NOMO-1 treated with dmso at 0.1 percent for 144 hours (cell line): ENCODE measurements around the gene NCKAP1.
"Not testable (repeated sequence)": the region's sequence is repeated elsewhere in the genome, so short reads cannot be mapped to it uniquely, and the experiment has no call there.

Experiments used
- DNase-seq: peaks from one replicate; lab custom pipeline; 2025; ENCODE audit not compliant: unreplicated experiment; lab: John Stamatoyannopoulos, UW

NCKAP1 gene

DNA sequence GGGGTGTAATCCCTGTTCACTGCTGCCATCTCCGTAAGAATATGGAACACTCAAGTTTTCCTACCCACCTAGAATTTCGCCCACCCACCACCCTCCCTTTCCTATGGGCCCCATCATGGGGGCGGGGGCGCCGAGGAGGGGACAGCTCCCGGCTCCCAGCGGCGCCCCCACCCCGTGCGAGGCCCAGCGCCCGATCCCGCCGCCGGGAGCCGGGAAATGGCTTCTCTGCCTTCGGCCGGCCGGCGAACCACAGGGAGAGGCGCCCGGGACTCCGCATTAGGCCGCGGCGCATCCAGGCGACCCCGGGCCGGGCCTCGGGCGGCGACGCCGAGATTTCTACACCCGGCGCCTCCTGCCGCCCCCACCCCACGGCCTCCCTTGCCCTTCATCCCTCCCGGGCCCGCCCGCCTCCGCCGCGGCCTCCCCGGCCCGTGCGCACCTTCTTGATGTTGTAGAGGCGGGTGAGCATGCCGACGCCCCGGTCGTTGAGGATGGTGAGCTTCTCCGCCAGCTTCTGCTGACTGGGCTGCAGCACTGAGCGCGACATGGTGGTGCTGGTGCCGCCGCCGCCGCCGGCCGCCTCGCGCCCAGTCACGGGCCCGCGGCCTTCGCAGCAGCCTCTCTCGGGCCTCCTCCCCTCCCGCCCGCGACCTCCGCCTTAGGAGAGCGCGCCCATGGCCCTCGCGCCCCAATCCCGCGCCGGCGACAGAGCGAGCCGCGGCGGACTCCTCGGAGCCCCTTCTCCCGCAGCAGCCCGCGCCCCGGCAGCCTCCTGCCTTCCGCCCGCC lies 510 bp downstream of the NCKAP1 start:
- DNase-seq = no peak

- no peak for DNase-seq
Observed at GRCh38 chr2:183037074-183037552, 1.1 kb downstream of the NCKAP1 start.

- peak; percentile 17 for DNase-seq
Observed at GRCh38 chr2:183035954-183036669, 2.1 kb downstream of the NCKAP1 start.

DNA sequence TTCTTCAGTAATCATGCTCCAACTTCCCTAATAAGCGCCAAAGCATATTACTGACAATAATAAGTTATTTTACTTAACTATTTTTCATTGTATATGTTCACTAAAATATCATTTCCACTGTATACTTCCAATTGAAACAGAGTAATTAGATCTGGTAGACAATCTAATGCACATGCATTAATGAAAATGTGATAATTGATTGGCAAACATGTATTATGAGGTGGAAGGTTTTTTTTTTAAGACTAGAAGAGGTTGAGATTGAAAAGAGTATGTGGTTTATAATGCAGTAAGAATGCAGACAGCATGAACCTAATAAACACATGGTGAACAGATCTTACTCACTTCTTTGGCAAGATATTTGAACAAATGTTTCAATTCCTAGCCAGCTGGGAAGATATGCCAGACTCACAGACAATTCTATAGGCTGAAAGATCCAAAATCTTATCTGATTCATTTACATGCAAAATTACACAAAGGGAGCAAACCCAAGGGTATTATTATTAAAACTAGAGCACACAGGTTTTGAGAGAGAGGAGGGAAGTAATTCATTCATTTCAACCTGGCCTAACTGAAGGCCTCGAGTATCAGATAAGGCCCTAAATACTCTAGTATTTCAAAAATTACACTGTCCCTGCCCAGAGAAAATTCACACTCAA lies 2.8 kb downstream of the NCKAP1 start:
- no peak for DNase-seq

GRCh38 chr2:183034806-183035205 lies 3.5 kb downstream of the NCKAP1 start:
- DNase-seq = no peak

DNA sequence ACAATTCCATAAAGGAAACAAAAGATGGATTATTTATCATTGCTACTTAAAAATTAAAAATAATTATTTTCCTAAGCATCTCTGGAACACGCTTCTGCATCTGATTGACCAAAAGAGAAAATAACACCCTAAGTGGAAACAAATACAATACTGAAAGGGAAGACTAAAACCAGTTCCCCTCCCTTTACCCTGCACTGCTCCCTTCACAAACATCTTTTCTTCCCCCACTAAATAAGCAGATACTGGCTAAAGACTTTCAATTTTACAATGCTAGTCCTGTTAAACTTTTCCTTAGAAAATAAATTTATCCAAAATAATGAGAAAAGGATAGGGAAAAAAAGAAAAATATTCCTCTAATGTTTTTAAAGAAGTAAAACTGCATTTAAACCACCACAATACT lies 4.3 kb downstream of the NCKAP1 start:
- no peak for DNase-seq

DNA sequence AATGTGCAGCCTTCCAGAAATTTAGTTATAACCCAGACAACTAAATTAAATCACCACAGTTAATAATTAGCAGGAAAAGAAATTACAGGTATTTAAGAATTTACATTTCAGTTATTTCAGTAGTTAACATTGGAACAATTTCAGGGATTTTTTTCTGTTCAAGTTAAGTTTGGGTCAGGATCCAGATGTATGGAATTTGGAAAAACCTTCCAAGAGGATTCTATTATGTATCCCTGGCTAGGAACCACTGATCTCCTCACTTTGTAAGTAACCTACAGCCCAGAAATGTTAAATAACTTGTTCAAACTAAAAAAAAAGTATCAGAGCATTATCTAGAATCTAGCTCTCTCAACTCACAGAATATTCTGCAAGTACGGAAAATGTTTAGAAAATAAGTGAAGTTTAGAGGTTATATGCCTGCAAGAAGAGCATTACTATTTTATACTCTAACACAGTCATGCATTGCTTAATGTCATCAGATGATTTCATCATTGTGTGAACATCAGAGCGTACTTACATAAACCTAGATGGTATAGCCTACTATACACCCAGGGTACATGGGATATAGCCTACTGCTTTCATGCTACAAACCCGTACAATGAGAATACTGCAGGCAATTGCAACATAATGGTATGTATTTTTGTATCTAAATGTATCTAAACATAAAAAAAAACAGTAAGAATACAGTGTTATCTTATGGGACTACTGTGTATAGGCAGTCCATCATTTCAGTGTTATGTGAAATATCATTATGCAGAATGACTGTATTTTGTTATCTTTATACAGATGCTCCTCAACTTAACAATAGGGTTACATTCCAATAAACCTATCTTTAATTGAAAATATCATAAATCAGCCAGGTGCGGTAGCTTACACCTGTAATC lies 6.1 kb downstream of the NCKAP1 start:
- DNase-seq = no peak

DNA sequence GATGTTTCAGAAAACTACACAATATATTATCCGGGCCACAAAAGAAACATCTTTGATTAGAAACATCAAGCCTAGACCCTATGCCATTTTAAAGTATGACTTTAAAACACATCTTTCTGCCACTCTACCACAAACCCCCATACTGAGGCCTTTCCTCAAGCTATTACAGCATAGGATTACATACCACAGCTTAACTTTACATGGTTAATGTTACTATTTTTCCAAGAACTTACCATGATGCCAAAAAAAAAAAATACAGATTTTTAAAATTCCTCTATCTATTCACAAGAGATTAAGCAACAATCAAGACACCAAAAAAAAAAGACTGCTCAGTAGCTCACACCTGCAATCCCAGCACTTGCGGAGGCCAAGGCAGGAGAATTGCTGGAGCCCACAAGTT lies 9.0 kb downstream of the NCKAP1 start:
- DNase-seq = no peak

DNA sequence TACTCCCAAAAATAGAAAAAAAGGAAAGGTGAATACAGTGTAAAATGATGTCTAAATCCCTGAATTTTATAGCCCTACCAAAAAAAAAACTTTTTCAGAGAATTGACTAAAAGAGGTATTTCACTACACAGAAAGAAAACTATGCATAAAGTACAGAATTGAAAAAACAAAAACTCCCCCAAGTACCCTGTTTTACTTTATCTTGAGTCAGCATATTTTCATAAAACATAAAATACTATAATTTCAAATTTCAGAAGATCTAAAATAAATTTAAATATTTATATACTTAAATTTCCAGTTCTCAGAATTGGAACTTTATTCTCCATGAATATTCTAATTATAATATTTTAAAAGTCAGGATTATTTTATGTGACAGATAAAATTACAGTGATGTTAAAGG lies 10.1 kb downstream of the NCKAP1 start:
- no peak for DNase-seq

DNA sequence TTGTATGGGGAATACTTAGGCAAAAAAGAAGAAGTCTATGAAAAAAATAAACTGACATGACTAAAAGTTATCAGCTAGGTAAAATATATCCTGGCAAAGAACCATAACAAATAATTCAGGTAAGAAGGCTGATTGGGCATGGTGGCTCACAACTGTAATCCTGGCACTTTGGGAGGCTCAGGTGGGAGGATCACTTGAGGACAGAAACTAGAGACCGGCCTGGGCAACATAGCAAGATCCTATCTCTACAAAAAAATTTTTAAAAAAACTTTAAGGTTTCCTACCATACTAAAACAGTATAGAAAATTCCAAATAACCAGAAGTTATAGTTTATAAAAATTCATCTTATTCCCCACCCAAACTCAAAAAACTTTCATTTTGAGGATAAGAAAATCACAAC lies 10.8 kb downstream of the NCKAP1 start:
- DNase-seq = no peak

- no peak for DNase-seq
Observed at GRCh38 chr2:183026424-183026823, 11.8 kb downstream of the NCKAP1 start.

DNA sequence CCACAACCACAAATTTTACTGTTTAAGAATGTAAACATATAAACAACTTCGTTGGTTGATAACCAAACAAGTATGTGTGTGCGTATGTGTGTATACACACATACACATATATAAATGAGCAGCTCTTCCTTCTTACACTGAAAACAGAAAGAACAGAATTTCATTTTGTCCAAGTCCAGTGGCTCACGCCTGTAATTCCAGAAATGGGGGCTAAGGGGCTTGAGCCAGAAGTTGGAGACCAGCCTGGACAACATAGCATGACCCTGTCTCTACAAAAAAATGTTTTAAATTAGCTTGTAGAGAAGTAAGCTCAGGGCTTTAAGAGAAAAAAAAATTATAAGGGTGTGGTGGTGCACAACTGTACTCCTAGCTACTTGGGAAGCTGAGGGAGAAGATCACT lies 12.3 kb downstream of the NCKAP1 start:
- no peak for DNase-seq

- no peak for DNase-seq
Observed at GRCh38 chr2:183024339-183025095, 13.7 kb downstream of the NCKAP1 start.

- no peak for DNase-seq
Observed at GRCh38 chr2:183022711-183023110, 15.5 kb downstream of the NCKAP1 start.

- no peak for DNase-seq
Observed at GRCh38 chr2:183021613-183022012, 16.6 kb downstream of the NCKAP1 start.

GRCh38 chr2:183019718-183020442 lies 18.4 kb downstream of the NCKAP1 start:
- DNase-seq = no peak

DNA sequence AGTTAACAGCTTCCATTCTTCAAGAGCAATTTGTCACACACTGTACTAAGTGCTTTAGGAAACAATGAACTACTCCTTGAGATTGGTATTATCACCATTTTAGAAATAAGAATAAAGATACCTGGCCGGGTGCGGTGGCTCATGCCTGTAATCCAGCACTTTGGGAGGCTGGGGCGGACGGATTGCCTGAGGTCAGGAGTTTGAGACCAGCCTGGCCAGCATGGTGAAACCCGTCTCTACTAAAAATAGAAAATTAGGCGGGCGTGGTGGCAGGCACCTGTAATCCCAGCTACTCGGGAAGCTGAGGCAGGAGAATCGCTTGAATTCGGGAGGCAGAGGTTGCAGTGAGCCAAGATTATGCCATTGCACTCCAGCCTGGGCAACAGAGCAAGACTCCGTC lies 20.4 kb downstream of the NCKAP1 start:
- not testable (repeated sequence) for DNase-seq

GRCh38 chr2:183014005-183014404 lies 24.3 kb downstream of the NCKAP1 start:
- DNase-seq = no peak

DNA sequence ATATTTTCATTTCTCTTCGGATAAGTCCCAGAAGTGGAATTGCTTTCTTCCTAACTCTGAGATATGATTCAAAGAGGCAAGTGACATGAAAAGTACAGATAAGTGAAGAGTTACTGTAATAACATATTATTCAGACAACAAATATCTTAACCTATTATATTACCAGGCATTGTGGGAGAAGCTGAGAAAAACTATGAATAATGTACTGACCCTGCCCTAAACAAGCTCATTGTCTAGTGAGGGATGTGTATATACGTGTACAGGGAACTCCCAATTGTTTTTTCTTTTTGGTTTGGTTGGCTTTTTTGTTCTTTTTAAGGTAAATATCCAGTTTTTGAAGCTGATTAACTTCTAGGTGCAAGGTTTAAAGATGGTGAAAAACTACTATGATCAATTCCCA lies 26.5 kb downstream of the NCKAP1 start:
- no peak for DNase-seq

DNA sequence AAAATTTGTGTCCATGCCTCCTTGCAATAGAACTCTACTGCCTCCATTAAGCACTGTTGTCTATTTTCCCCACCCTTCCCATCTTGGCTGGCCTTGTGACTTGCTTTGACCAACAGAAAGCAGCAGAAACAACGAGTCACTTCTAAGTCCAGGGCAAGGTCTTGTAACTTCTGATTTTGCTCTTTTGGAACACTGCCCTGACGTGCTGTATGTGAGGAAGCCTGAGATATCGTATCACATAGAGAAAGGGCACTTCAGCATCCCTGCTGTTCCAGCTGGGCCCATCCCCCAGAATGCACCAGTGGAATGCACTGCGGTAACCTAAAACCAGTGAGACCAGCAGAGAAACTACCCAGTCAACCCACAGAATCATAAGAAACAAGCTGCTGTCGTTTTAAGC lies 28.1 kb downstream of the NCKAP1 start:
- no peak for DNase-seq
